ENCODE results near the gene RCOR2. TPM values are rescaled to one million over a fixed set of nuclear protein-coding genes. Genes with fewer than 3 reads are reported as not detected.

The RCOR2 gene
- total and polyA plus RNA-seq, 2 of the 13 experiments (the other 11 are each of a cell fraction or from before 2014, with no cell fraction given): 8.3 to 8.5 TPM

DNA sequence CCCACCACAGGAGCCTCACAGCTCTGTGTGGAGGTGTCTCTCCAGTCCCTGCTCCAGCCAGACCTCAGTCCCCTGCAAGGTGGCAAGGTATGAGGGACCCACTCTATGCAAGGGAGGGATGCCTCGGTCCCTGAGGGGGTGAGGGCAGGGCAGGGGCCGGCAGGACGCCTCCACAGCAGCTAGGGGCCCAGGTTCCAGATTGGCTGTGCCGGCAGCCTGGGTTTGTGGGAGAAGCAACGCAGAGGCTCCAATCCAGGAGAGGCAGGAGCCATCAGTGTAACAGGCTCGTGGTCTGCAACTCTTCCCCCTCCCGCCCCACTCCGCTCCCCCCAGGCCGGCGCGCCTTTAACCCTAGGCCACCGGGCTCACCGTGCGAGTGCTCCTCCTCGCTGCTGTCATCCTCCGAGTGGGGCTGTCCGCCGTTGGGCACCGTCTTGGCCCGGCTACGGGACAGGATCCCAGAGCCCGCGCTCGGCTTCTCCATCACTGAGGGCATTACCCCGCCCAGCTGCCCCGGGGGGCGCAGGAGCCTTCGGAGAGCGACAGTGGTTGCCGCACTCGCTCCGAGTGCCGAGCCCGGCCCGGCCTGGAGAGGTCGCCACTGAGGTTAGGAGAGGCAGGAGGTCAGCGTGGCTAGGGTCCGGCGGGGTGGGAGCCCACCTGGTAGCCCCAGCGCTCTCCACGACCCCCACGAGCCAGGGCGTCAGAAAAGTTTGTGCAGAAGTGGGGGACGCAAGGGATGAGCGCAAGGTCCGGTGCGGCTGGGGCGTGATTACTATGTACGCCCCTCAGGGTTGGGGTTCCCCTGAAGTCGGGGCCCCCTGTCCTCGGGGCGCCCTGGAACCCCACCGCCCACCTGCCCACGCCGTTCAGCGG is 765 bp downstream of the RCOR2 start (continued):
- TF ChIP-seq ZNF773 (CRISPR knock-in tag; IDR thresholded peaks at IDR 0.05; ENCODE audit: borderline replicate concordance) (no peak), MXD4 (CRISPR knock-in tag; IDR thresholded peaks at IDR 0.05) (no peak; the same call in 1 of the 2 replicates), ZNF30 (CRISPR knock-in tag; IDR thresholded peaks at IDR 0.05) (no peak), ATF5 (CRISPR knock-in tag; IDR thresholded peaks at IDR 0.05; ENCODE audit: low read depth) (no peak), NR2C2 (CRISPR knock-in tag; IDR thresholded peaks at IDR 0.05; ENCODE audit: borderline replicate concordance) (no peak), IKZF5 (CRISPR knock-in tag; IDR thresholded peaks at IDR 0.05) (no peak), SALL1 (CRISPR knock-in tag; IDR thresholded peaks at IDR 0.05) (peak; percentile 8; the same call in 1 of the 2 replicates), RBM22 (optimal IDR thresholded peaks at IDR 0.05; ENCODE audit: low read length) (no peak), CCAR2 (optimal IDR thresholded peaks at IDR 0.05; ENCODE audit: low read depth, low read length) (no peak), DDIT3 (CRISPR knock-in tag; IDR thresholded peaks at IDR 0.05) (no peak), ZBTB20 (CRISPR knock-in tag; IDR thresholded peaks at IDR 0.05; ENCODE audit: borderline replicate concordance, low read depth) (no peak), FOXM1 (CRISPR knock-in tag; IDR thresholded peaks at IDR 0.05) (no peak), MYC (CRISPR knock-in tag; IDR thresholded peaks at IDR 0.05; ENCODE audit: borderline replicate concordance) (peak; percentile 56; the same call in 1 of the 2 replicates), TCF12 (IDR thresholded peaks at IDR 0.05) (no peak), TCF12 (CRISPR knock-in tag; IDR thresholded peaks at IDR 0.05) (no peak), SMAD1 (CRISPR knock-in tag; IDR thresholded peaks at IDR 0.05; ENCODE audit: borderline replicate concordance, low read depth) (peak; percentile 33; the same call in 1 of the 2 replicates), KDM5B (CRISPR knock-in tag; IDR thresholded peaks at IDR 0.05; ENCODE audit: borderline replicate concordance) (no peak), TOE1 (CRISPR knock-in tag; IDR thresholded peaks at IDR 0.05) (no peak), RARG (CRISPR knock-in tag; IDR thresholded peaks at IDR 0.05; ENCODE audit: low read depth) (no peak), ZFP1 (CRISPR knock-in tag; IDR thresholded peaks at IDR 0.05) (no peak), NFKB2 (CRISPR knock-in tag; IDR thresholded peaks at IDR 0.05; ENCODE audit: borderline replicate concordance) (no peak)
- TF ChIP-seq, protein P1, sequence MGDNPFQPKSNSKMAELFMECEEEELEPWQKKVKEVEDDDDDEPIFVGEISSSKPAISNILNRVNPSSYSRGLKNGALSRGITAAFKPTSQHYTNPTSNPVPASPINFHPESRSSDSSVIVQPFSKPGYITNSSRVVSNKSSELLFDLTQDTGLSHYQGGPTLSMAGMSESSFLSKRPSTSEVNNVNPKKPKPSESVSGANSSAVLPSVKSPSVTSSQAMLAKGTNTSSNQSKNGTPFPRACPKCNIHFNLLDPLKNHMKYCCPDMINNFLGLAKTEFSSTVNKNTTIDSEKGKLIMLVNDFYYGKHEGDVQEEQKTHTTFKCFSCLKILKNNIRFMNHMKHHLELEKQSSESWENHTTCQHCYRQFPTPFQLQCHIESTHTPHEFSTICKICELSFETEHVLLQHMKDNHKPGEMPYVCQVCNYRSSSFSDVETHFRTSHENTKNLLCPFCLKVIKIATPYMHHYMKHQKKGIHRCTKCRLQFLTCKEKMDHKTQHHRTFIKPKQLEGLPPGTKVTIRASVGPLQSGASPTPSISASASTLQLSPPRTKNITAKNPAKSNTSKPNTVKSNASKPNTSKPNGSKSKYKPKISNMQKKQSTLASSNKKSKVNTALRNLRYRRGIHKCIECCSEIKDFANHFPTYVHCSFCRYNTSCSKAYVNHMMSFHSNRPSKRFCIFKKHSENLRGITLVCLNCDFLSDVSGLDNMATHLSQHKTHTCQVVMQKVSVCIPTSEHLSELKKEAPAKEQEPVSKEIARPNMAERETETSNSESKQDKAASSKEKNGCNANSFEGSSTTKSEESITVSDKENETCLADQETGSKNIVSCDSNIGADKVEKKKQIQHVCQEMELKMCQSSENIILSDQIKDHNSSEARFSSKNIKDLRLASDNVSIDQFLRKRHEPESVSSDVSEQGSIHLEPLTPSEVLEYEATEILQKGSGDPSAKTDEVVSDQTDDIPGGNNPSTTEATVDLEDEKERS (CRISPR knock-in tag; IDR thresholded peaks at IDR 0.05): no peak
- TF ChIP-seq, protein P2, sequence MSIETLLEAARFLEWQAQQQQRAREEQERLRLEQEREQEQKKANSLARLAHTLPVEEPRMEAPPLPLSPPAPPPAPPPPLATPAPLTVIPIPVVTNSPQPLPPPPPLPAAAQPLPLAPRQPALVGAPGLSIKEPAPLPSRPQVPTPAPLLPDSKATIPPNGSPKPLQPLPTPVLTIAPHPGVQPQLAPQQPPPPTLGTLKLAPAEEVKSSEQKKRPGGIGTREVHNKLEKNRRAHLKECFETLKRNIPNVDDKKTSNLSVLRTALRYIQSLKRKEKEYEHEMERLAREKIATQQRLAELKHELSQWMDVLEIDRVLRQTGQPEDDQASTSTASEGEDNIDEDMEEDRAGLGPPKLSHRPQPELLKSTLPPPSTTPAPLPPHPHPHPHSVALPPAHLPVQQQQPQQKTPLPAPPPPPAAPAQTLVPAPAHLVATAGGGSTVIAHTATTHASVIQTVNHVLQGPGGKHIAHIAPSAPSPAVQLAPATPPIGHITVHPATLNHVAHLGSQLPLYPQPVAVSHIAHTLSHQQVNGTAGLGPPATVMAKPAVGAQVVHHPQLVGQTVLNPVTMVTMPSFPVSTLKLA (IDR thresholded peaks at IDR 0.05): no peak

Data from HepG2 (cell line).